Measurements from ENCODE around the gene GTPBP4. TPM values are rescaled to one million over a fixed set of nuclear protein-coding genes. Genes with fewer than 3 reads are reported as not detected.
A peak's percentile ranks its signal among the peaks of the same experiment; 100 is the strongest.

Gene GTPBP4
- total and polyA plus RNA-seq, 2 of the 13 experiments (the other 11 are each of a cell fraction or from before 2014, with no cell fraction given) = 24.1 to 85.5 TPM

DNA sequence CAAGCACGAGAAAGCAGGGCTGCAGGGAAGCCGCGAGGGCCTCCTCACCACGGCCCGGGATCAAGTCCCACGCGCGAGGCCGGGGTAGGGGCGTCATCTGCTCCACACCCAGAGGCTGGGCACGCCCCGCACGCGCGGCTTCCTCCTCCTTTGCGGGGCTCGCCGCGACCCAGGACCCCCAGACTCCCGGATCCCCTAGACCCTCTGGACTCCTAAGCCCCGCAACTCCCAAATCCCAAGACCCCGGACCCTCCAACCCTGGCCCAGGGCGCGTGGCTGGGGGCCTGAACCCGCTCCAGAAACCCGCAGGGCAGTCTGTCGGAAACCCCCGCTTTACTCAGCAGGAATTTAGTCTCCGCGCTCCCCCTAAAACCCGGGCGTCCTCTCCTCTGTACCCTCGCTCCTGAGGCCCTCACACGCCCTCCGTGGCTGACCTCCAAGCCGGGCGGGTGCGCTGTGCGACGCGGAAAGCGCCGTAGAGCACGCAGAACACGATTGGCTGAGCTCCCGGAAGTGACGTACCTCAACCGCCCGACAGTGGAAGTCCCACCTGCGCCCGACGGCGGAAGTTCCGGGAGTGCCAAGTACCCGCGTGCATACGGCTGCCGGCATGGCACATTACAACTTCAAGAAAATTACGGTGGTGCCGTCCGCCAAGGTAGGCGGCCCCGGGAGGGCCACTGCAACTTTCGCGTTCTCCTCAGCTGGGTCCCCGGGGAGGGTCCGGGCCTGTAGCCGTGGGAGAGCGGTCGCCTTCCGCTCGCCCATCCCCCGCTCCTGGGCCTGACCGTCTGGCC, at the start of gene GTPBP4 (continued):
- TF ChIP-seq, protein P1, sequence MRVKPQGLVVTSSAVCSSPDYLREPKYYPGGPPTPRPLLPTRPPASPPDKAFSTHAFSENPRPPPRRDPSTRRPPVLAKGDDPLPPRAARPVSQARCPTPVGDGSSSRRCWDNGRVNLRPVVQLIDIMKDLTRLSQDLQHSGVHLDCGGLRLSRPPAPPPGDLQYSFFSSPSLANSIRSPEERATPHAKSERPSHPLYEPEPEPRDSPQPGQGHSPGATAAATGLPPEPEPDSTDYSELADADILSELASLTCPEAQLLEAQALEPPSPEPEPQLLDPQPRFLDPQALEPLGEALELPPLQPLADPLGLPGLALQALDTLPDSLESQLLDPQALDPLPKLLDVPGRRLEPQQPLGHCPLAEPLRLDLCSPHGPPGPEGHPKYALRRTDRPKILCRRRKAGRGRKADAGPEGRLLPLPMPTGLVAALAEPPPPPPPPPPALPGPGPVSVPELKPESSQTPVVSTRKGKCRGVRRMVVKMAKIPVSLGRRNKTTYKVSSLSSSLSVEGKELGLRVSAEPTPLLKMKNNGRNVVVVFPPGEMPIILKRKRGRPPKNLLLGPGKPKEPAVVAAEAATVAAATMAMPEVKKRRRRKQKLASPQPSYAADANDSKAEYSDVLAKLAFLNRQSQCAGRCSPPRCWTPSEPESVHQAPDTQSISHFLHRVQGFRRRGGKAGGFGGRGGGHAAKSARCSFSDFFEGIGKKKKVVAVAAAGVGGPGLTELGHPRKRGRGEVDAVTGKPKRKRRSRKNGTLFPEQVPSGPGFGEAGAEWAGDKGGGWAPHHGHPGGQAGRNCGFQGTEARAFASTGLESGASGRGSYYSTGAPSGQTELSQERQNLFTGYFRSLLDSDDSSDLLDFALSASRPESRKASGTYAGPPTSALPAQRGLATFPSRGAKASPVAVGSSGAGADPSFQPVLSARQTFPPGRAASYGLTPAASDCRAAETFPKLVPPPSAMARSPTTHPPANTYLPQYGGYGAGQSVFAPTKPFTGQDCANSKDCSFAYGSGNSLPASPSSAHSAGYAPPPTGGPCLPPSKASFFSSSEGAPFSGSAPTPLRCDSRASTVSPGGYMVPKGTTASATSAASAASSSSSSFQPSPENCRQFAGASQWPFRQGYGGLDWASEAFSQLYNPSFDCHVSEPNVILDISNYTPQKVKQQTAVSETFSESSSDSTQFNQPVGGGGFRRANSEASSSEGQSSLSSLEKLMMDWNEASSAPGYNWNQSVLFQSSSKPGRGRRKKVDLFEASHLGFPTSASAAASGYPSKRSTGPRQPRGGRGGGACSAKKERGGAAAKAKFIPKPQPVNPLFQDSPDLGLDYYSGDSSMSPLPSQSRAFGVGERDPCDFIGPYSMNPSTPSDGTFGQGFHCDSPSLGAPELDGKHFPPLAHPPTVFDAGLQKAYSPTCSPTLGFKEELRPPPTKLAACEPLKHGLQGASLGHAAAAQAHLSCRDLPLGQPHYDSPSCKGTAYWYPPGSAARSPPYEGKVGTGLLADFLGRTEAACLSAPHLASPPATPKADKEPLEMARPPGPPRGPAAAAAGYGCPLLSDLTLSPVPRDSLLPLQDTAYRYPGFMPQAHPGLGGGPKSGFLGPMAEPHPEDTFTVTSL (CRISPR knock-in tag; IDR thresholded peaks at IDR 0.05; ENCODE audit: borderline replicate concordance) = no peak
- TF ChIP-seq ATAD3A (CRISPR knock-in tag; IDR thresholded peaks at IDR 0.05) = no peak
- peak; percentile 69 to 81 for TF ChIP-seq POLR2A (IDR thresholded peaks at IDR 0.05; ENCODE audit: insufficient read depth in 1 of 2, low read depth in 2 of 2, low read length in 2 of 2)
- no peak for TF ChIP-seq BATF2 (CRISPR knock-in tag; IDR thresholded peaks at IDR 0.05)
- no peak for TF ChIP-seq ZNF124 (CRISPR knock-in tag; IDR thresholded peaks at IDR 0.05)
- no peak; the same call in 1 of the 2 replicates for TF ChIP-seq CBX5 (CRISPR knock-in tag; IDR thresholded peaks at IDR 0.05; ENCODE audit: borderline replicate concordance)
- no peak for TF ChIP-seq ZNF253 (CRISPR knock-in tag; IDR thresholded peaks at IDR 0.05; ENCODE audit: borderline replicate concordance)
- TF ChIP-seq BRCA1 (CRISPR knock-in tag; IDR thresholded peaks at IDR 0.05) = no peak
- peak; percentile 52; the same call in 1 of the 2 replicates for TF ChIP-seq HCFC1 (IDR thresholded peaks at IDR 0.05; ENCODE audit: low read depth, low read length)
- TF ChIP-seq ZNF296 (CRISPR knock-in tag; conservative IDR thresholded peaks at IDR 0.05) = no peak
- TF ChIP-seq ZNF33A (CRISPR knock-in tag; IDR thresholded peaks at IDR 0.05; ENCODE audit: borderline replicate concordance) = no peak
- TF ChIP-seq POLR2AphosphoS5 (IDR thresholded peaks at IDR 0.05; ENCODE audit: low read depth, low read length) = peak; percentile 63
- no peak for TF ChIP-seq SOX6 (IDR thresholded peaks at IDR 0.05)
- TF ChIP-seq SOX6 (CRISPR knock-in tag; IDR thresholded peaks at IDR 0.05) = peak; percentile 63
- TF ChIP-seq ZNF512B (CRISPR knock-in tag; IDR thresholded peaks at IDR 0.05; ENCODE audit: borderline replicate concordance) = no peak
- no peak for TF ChIP-seq MAFG (CRISPR knock-in tag; IDR thresholded peaks at IDR 0.05)

Measured in HepG2 (cell line).